Stimulated activated CD8-positive, alpha-beta memory T cell treated with anti-CD3 and anti-CD28 coated beads, Interleukin-4, amount 100 ng/mL, for 48 hours (primary cell): ENCODE results near the gene LRFN4.
A peak's percentile ranks its signal among the peaks of the same experiment; 100 is the strongest.

Experiments used
- DNase-seq: peaks from one replicate; pipeline ENCODE4 v3.0.0-alpha.2; 2020

LRFN4 gene

DNA sequence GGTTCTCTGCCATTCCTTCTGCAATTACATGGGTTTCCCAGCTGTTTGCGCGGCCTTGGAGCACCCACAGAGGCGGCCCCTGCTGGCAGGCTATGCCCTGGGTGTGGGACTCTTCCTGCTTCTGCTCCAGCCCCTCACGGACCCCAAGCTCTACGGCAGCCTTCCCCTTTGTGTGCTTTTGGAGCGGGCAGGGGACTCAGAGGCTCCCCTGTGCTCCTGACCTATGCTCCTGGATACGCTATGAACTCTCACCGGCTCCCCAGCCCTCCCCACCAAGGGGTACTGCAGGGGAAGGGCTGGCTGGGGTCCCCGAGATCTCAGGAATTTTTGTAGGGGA is 11.0 kb upstream of the LRFN4 start:
- peak; percentile 13 for DNase-seq

DNA sequence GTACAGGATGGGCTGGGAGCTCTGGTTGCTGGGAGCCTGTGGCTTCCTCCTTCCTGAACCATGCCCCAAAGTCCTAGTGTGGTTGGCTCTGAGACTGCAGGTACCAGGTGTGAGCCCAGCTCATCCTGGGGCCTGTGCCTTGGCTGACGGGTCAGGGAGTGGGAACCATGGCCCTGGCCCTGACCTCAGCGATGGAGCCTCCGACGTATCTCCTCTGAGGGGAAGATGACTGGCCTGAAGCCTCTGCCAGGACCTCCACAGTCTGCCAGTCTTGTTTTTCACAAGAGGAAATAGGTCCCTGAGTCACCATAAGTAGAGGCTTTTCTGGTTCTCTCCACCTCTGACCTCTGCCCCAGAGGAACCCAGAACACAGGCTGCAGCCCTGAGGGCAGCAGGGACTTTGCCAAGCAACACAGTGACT is 10.2 kb upstream of the LRFN4 start:
- DNase-seq: peak; percentile 17

DNA sequence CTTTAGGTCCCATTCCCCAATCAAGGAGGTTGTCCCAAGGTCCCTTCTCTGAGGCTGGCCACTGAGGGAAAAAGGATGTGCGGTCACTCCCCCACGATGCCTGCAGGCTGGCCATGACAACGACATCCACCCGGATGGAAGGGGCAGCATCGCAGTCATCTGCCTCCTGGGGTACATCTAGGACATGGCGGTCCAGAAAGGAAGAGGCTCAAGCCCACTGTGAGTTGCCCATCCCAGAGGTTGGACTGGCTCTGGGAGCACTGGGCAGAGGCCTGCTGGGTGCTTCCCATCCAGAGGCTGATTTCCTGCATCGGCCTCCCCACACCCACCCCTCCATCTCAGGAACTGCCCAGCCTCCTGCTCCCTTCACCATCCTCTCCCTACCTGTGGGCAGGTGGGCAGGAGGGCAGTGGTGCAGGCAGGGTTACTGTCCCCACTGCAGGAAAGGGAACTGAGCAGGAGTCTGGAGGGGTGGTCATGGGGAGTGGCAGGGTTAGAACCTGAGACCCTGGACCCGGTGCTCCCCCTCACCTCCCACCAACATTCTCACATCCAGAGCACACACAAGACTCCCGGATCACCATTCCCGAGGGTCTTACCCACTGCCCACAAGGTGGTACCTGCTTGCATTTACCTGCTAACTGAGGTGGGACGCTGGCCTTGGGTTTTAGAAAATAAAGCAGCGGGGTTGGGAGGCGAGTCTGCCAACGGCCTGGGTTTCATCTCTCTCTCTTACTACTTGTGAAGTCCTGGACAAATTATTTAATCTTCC is 9.2 kb upstream of the LRFN4 start:
- no peak for DNase-seq

DNA sequence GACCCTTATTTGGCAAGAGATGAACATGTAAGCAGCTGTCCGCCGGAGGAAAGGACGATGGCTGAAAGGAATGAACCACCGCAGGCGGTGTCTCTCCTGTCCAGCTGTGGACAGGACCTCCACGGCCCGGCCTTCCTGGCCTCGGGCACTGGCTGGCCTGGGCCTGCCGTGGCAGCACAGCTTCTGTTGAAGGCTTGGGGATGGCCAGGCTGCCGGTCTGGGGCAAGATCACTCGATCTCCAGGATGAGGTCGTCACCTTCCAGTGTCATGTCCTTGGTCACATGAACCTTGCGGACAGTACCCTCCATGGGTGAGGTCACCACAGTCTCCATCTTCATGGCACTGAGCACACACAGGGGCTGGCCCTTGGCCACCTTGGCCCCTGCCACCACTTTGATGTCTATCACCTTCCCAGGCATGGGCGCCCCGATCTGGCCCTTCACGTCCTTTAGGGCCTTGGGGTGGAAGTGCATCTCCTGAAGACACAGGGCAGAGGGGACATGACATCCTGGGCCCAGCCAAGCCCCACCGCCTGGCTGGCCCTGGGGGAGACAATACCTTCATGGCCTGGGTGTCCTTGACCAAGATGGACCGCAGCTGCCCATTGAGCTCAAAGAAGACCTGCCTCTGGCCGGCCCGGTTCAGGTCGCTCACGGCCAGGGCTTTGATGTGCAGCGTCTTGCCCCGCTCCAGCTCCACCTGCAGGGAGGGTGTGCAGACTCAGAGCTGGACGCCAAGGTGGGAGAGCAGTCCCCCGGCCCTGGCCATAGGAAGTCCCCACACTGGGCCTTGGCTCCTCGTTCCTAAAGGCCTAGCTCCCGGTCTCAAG is 8.0 kb upstream of the LRFN4 start:
- DNase-seq: no peak

DNA sequence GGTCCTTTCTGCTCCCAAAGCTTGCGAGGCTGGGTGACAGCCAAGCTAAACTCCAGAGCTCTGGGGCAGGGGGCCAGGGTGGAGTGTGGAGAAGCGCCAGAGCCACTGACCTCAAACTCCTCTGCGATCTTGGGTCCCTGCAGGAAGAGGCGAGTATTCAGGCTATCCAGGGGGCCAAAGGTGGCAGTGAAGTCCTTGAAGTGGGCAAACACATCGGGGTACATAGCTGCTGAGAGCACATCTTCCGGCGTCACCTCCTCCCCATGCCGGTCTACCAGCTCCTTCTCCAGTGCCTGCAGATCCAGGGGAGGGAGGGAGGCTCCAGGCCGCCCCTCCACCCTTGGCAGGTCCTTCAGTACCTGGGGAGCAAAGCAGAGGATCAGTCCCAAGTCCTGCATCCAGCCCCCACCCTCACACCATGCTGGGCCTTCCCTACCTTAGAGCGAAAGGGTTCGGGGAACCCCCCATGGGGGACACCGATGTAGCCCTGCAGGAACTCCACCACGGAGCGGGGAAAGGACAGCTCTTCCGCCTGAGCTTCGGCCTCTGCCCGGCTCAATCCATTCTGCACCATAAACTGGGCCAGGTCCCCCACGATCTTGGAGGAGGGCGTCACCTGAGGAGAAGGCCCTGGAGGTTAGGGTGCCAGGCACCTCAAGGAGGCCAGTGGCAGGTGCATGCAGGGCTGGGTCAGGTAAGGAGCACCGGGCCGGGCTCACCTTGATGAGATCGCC is 7.2 kb upstream of the LRFN4 start:
- DNase-seq: no peak

DNA sequence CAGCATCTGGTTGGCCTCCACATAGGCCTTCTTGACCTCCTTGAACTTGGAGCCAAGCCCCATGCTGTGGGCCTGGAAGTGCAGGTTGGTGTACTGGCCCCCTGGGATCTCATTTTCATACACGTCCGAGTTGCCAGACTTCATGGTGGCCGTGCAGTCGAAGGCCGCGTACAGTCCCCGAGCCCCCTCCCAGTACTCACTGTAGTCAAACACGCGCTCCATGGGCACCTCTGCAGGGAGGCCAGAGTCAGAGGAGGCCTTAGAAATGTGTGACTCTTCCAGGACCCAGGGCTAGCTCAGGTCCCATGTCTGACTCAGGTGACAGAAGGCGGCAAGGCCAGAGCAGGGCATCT is 6.7 kb upstream of the LRFN4 start:
- no peak for DNase-seq

DNA sequence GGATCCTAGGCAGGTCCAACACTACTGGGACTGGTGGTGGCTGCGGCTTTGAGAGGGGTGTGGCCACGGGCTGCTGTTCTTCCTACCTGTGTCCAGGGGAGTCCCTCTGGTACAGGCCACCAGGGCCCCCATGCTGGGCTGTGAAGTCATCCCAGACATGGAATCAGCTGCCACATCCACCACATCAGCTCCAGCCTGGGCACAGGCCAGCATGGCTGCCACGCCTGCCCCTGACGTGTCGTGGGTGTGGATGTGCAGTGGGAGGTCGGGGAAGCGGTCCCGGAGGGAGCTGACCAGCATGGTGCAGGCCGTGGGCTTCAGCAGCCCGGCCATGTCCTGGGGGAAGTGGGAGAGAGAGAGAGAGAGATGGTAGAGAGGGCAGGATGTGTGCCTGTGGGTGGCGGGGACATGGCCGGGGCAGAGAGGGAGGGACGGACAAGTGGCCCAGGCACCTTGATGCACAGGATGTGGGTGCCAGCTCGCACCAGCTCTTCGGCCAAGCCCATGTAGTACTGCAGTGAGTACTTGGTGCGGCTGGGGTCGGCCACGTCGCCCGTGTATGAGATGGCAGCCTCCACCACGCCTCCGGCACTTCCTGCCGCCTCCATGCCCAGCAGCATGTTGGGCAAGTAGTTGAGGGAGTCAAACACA is 6.2 kb upstream of the LRFN4 start:
- DNase-seq: no peak

DNA sequence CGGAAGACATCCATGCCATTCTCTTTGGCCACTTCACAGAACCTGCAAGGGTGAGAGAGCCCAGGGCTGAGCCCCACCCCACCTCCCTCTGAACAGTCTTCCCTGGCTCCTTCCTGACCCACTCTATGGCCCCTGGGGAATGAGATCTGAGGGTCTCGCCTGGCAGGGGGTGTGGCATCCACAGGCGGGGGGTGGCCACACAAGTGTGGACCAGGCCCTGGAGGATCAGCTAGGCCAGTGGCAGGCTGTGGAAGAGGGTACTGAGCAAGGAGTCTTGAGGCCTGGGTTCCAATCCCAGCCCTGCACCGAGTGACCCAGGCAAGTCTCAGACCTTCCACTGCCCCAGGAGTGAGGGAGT is 5.6 kb upstream of the LRFN4 start:
- DNase-seq: no peak

DNA sequence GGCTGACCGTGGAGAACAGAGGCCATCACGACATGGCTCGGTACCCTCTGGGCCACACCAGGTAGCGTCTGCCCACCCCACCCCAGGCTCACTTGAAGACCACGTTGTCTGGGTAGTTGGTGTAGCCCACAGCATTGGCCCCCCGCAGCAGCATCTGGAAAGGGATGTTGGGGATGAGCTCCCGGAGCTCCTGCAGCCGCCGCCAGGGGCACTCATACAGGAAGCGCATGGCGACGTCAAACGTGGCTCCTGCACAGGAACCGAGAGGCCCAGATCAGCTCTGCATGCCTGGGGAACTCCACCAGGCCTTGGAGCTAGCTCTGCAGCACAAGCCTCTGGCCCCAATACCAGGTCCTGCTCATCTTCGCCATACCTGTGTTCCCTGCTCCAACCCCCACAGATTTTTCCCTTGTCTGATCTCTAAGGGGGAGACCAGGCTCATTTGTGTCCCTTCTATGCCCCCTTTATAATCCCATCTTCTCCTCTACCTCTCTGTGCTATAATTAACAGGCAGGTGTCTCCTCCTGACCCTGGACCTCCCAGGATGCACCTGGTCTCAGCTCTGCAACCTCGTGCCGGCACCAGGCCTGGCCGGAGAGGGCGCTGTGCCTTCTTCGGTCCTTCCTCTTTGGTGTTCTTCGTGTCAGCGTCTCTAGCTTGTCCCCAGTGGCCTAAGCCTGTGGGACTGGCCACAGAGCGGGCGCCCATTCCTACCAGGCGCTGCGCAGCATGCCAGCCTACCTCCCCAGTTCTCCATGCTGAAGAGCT is 5.0 kb upstream of the LRFN4 start:
- DNase-seq: no peak

DNA sequence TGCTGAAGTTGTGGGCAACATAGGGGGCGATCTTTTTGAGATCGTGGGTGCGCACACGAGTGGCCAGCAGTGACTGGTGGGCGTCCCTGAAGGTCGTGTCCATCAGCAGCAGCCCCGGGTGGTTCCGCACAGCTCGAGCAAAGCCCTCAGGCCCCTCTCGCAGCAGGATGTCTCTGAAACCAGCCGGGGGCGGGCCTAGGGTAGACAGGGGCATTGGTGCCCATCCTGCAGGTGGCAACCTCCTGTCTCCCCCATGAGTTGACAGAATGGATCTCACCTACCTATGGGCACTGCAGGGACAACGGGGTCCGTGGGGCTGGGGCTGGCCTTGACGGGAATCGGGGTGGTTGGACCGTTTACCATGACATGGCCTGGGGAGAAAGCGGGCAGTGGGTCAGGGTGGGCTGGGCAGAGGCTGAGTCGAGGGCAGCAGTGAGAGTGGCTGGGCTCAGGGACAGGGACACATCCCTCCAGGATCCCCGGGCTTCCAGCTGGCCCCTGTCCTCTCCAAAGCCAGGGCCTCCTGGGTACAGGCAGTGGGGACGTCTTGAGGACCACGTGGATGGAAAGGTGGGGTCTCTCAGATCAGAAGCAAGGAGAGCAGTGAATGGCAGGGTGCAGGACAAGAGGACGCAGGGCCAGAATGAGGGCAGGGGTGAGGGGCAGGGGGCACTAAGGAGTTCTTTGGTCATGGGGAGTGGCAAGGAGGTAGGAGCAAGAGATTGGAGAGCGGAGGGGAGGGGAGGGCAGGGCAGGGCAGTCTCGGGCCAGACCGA is 4.2 kb upstream of the LRFN4 start:
- no peak for DNase-seq

DNA sequence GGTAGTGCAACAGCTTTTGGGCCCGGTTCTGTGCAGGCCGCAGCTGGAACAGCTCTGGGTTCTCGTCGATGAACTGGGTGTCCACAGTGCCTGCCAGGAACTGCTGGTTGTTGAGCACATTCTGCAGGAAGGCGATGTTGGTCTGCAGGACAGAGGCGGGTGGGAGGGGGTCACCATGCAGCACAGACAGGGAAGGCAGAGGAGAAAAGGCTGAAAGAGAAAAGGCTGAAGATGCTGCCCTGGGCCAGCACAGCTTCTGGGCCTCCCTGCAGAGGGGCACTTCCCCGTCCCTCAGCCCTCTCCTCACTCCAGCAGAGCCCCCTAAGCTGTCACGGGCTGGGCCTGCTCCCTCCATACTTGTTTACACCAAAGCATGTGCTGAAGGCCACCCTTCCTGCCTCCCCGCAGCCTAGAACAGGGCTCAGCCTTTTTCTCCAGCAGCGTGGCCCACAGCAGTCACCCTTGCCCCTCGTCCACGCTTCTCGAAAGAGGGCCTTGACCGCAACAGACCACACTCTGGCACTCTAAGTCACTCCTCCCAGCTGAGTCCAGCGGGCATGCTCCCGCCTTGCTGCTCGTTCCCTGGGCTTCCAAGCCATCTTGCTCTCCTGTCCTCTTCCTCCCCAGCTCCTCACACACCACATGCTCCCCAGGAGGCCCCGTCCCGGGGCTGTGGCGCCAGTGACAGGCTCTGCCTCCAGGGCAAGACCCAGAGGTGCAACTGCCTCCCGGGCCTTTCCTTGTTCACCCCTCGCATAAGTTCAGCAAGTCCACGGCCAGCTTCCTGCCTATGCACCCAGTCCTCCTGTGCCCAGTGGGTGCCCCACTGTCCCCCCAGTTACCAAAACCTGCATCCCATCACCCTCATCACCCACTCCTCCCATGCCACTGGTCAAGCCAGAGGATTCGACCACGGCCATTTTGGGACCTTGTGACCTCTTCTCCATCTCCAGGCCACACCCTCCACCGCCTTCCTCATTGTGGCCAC is 3.3 kb upstream of the LRFN4 start:
- no peak for DNase-seq

DNA sequence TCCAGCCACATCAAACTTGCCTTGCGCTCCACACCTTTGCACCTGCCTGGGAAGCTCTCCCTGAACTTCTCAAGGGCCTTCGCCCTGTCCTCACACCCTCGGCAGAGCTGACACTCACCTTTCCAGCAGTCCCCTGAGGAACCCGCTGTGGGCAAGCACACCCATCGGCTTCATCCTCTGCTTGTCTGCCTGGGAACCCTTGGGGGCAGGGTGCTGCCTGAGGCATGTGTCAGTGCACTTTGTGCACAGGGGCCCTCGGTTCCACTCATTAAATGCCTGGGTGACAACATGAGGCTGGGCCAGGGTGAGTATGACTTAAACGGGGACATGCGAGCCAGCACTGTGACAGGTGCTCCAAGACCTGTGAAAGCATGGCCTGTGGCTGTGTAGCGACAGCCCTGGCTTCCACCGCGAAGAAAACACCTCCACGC is 2.6 kb upstream of the LRFN4 start:
- DNase-seq: no peak

DNA sequence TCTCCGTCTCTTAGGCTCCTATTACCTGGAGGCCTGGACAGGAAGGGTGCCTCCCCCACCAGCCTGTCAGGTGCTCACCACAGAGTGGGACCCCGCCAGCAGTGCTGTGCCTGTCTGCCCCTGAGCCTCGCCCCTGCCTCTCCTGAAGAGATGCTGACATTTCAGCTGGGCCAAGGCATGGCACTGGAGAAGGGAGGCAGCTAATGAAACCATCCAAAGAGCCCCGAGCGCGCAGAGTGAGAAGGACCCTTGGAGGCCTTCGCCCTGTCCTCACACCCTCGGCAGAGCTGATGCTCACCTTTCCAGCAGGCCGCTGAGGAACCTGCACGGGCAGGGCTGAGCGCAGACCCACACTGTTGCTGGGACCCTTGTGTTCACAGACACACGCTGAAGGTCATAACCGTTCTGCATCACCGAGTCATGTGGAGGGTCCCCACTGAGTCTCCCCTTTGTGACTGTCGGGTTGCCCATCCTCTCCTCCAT is 2.1 kb upstream of the LRFN4 start:
- DNase-seq: no peak

DNA sequence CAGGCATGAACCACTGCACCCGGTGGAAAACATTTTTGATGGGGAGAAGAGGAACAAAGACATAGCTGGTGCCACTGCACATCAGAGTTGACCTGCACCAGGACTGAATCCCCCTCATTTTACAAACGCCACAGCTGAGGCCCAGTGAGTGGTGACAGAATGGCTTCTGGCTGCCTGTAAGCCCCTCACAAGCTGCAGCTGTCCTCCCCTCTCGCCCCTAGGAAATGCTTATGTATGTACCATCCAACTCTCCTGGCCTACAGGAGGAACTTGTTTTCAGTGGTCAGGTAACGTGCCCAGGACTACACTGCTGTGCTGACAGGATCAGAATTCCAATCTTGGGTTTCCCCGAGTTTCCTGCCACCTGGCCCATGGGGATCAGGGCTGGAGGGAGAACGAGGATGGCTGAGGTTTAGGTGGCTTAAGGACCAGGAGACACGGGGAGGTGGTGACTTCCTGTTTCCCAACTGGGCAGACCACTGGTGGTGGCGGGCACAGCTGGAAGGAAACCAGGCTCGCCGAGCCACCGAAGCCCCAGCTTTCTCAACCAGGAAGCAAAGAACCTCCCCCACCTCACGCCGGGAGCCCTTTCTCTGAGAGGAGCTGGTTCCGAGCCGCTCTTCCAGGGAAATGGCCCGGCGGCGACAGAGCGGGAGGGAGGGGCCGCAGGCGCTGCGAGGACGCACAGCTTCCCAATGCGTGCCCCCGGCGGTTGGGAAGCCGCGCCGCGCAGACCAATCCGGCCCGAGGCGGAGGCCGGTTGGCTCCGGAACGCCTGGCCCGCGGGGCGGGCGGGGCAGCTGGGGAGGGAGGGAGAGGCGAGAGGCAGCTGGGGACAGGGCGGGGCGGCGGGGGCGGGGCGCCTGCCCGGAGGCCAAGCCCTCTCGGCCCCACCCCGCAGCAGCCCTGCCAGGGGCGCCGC is 1.0 kb upstream of the LRFN4 start:
- DNase-seq: peak; percentile 89

DNA sequence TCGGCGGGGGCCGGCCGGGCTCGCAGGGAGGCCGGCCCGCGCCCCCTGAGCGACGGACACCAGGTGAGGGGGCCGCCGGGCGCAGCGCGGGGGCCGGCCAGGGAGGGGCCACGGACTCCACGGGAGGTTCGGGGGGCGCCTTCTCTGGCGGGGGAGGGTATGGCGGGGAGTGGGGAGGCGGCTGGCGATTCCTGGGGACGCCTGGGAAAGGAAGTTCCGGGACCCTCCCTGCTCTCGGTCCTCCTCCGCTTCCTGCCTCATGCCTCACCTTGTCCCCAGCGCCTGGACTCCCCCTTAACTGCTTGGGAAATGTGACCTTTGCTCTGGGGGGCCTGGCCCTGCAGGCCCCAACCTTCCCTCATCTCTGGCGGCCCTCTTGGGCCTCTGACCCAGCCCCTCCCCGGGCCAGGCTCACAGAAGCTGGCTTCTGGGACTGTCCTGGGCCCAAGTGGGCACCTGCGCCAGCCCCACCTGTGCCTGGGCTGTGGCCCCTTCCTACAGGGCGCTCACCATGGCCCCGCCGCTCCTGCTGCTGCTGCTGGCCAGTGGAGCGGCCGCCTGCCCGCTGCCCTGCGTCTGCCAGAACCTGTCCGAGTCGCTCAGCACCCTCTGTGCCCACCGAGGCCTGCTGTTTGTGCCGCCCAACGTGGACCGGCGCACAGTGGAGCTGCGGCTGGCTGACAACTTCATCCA is 516 bp downstream of the LRFN4 start:
- DNase-seq: no peak

DNA sequence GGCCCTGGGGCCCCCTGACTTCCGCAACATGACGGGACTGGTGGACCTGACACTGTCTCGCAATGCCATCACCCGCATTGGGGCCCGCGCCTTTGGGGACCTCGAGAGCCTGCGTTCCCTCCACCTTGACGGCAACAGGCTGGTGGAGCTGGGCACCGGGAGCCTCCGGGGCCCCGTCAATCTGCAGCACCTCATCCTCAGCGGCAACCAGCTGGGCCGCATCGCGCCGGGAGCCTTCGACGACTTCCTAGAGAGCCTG is 992 bp downstream of the LRFN4 start:
- DNase-seq: no peak

DNA sequence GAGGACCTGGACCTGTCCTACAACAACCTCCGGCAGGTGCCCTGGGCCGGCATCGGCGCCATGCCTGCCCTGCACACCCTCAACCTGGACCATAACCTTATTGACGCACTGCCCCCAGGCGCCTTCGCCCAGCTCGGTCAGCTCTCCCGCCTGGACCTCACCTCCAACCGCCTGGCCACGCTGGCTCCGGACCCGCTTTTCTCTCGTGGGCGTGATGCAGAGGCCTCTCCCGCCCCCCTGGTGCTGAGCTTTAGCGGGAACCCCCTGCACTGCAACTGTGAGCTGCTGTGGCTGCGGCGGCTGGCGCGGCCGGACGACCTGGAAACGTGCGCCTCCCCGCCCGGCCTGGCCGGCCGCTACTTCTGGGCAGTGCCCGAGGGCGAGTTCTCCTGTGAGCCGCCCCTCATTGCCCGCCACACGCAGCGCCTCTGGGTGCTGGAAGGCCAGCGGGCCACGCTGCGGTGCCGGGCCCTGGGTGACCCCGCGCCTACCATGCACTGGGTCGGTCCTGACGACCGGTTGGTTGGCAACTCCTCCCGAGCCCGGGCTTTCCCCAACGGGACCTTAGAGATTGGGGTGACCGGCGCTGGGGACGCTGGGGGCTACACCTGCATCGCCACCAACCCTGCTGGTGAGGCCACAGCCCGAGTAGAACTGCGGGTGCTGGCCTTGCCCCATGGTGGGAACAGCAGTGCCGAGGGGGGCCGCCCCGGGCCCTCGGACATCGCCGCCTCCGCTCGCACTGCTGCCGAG is 1.5 kb downstream of the LRFN4 start:
- no peak for DNase-seq
